LHCN-M2 (cell line): ENCODE data around the gene SLC39A8. TPM values are rescaled to one million over a fixed set of nuclear protein-coding genes. Genes with fewer than 3 reads are reported as not detected.
"Not testable (repeated sequence)": the region's sequence is repeated elsewhere in the genome, so short reads cannot be mapped to it uniquely, and the experiment has no call there.

Experiments
- DNase-seq: peaks from one replicate; pipeline ENCODE4 v3.0.0-alpha.2; 2012; ENCODE audit warnings: low read depth
- polyA plus RNA-seq: library from polyadenylated mRNA; unstranded; fragments of >200 nt; gene quantifications from one replicate; pipeline ENCODE4 v1.2.1, GENCODE V29; 2012; ENCODE audit warnings: missing spikeins
- total RNA-seq: library from RNA; depleted of rRNA; stranded (reverse); fragments of >200 nt; gene quantifications from 2 replicates; pipeline ENCODE4 v1.2.3, GENCODE V29; 2014; rRNA removed

The SLC39A8 gene
- total RNA-seq: 35.3 and 38.7 TPM in 2 replicates
- polyA plus RNA-seq: 8.6 TPM

DNA sequence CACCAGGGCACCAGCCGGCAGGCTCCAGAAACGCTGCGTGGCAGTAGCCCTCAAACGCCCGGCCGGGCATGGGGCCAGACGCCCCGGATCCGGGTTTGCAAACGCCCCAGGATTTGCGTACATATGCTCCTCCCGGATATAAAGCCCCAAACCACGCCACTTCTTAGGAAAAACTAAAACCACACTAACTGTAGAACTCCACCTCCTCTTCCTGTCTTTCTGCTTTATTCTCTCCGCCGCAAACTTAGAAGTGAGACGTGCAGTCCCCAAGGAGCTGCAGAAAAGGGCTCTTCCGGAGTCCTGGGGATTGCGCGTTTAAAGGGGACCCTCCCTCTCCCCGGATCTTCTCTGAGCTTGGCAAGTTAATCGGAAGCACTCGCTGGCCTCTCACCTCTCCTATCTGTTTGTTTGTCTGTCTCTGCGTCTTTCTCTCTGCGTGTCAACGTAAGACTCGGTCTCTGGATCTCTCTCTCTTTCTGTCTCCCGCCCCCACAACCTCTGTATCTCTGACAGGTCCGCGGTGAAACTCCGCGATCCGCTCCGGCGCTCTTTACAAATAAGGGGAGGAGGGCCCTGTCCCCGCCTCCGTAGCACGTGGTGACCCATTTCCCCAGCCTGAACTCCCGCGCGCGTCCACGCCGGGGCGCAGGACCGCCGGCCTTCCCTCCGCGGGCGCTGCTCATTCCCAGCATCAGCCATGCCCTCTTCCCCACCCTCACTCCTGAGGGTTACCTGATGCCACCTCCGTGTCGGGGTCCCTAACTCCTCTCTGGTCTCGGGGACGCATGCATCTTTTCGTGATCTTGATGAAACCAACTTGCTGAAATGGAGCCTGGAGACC lies at the start of gene SLC39A8:
Gene SLC39A8 (minus strand): TSS at position 529 of the 841 bp plus-strand sequence. CDS start 820 bp downstream, outside the sequence.
- DNase-seq: peak; percentile 83

DNA sequence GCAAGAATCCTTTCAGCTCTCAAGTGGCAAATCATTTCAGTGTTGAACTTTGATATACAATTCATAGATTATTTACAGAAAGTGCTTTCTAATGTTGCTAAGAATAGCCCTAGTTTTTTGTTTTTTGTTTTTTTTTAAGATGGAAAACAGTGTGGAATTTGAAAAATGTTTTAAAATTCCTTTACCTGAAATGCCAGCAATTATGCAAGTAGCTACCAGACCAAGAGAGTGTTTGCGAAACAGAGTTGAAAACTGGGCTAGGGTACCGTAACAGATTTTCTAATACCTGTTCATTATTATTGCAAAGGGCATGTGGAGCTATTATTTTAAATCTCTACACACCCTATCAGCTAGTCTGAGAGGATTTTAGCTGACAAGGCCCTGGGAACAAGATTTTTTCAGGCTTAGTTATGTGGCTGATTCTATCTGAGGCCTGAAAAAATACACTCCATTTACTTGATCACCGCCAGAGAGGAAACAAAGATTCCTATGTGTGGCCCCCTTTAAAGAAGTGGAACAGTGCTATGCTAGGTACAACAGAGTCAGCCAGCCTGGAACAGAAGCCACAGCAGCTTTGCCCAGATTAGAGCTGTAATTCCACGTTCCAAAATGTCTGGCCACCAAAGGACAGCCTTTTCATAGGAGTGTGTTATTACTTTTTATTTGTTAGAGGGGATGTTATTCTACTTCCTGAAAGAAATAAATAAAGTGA lies 46.9 kb upstream of the SLC39A8 start:
- DNase-seq: no peak

DNA sequence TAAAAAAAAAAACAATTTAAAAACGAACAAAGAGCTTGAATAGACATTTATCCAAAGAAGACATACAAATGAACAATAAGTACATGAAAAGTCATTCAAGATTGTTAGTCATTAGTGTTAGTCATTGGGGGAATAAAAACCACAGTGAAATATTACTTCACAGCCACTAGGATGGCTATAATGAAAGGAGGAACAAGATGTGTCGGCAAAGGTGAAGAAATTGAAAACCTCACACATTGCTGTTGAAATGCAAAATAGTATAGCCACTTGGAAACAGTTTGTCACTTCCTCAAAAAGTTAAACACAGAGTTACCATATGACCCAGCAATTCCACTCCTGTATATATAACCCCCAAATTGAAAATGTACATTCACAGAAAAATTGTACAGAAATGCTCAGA lies 45.2 kb upstream of the SLC39A8 start:
- peak; percentile 83 for DNase-seq

DNA sequence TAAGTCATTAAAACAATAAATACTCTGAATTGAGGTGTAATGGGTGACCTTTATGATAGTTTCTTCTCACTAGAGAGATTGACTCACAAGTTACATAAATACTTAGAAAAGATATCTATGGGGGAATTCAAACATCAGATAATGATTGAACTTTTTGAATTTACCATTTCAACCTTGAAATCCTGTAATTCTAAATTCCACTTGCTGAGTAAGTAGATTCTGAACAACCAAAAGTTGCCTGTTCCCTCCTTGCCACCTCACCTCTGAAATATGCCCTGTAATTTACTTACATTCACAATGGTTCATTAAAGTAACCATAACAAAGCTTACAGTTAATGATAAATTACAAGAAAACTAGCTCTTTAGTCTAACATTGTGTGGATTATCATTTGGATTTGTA lies 43.3 kb upstream of the SLC39A8 start:
- DNase-seq: peak; percentile 11

DNA sequence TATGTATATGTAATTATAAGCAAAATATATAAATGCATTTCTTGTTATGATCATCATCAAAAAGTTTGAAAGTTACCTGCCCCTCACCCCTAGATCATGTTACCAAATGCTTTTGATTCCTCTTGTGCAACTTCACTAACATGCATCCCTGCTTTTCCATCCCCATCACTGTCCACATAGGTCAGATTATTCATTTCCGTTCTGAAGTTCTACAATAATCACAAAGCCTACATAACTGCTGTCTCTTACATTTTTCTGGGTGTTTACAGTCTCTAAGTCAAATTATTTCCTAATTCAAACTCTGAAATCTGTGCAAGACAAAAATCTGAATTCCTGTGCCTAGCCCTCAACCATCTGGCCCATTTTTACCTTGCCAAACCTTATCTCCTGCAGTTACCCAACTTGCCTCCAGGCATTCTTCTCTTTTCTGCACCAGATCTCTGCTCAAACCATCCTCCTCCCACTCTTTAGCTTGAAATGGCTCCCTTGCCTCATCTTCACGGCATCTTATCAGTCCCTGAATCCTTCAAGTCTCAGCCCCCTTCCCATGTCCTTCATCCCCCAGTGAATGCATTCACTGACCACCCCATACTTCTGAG lies 42.4 kb upstream of the SLC39A8 start:
- no peak for DNase-seq

DNA sequence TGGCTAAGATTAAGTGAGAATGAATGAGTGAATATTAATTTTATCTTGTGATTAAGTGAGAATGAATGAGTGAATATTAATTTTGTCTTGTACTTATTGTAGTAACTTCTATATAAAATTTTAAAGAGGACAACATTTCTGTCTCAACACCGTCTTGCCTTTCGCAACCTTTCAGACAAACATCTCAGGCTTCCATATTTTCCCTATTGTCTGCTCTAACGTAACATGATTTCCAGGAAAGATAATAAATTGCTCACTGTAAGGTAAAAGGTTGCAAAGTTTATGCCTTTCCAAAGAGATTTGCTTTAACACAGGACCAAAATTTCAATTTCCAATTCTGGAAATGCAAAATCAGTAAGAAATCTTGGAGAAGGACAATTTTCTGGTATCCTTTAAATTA lies 41.7 kb upstream of the SLC39A8 start:
- no peak for DNase-seq

DNA sequence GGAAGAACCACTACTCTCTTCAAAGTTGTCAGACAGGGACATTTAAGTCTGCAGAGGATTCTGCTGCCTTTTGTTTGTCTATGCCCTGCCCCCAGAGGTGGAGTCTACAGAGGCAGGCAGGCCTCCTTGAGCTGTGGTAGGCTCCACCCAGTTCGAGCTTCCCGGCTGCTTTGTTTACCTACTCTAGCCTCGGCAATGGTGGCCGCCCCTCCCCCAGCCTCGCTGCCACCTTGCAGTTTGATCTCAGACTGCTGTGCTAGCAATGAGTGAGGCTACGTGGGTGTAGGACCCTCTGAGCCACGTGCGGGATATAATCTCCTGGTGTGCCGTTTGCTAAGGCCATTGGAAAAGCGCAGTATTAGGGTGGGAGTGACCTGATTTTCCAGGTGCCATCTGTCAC lies 35.0 kb upstream of the SLC39A8 start:
- DNase-seq: not testable (repeated sequence)

DNA sequence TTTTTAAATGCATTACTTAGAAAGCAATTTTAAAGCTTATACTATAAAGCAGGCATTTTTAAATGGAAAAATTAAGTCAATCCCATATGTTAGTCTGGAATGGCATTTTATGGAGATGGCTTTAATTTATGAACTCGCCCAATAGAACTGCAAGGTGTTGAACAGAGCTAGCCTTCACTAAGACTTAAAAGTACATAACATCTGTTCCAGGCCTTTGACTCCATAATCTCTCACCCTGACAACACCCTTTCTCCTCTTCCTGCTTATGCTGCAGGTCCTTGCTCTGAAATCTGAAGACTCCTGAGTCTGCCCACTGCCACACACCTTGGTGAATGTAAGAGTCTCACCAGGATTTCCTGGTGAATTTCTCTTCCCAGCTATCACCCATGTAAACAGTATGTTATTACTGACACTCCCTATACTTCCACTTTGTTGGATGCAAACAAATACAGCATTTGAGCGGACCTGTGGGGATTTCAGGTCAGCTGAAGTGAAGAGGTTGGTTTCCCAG lies 17.7 kb upstream of the SLC39A8 start:
- no peak for DNase-seq

DNA sequence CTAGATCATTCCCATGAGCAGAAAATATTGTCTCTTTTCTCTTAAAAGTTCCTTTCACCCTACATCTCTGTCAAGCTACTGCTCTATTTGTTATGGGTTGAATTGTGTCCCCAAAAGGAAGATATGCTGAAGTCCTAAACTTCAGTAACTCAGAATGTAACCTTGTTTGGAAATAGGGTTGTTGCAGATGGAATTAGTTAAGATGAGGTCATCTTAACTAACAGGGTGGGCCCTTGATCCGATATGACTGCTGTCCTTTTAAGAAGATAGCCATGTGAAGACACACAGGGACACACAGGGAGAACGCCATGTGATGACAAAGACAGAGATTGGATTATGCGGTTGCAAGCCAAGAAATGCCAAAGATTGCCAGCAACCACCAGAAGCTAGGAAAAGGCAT lies 12.8 kb upstream of the SLC39A8 start:
- no peak for DNase-seq

DNA sequence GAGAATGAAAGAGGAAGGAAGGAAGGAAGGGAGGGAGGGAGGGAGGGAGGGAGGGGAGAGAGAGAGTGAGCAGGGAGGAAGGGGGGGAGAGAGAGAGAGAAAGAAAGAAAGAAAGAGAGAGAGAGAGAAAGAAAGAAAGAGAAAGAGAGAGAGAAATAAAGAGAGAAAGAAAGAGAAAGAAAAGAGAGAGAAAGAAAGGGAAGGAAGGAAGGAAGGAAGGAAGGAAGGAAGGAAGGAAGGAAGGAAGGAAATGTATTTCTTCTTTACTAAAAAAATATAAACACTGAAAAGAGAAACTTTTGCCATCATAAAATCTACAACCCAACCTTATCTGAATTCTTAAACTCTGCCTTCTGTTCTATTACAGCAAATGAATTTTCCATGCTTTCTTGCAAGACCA lies 12.4 kb upstream of the SLC39A8 start:
- DNase-seq: not testable (repeated sequence)

DNA sequence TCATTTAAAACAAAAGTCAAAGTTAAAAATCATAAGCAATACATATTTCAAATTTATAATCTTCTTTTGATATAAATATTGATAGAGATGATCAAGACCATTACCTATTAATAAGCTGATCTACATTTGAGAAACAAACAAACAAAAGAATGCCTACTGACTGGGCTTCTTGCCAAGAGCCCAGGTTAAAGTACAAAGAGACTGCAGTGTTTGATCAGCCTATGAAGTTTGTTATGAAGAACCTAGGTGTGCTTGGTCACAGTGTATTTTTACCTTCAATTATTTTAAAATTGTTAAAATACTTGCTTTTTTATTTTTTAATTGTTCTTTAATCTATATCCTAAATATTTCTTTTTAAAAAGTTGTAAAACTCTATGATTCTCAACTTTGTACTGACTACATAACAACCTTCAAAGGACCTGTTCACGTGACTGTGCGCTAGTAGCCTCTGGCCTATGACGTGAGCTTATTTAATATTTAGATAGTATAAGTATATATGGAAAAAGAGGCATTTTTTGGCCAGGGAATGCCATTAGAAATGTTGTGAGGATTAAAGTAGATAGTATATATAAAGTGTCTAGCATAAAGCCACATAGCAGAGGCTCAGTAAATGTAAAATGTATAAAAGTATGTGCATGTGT lies 11.4 kb upstream of the SLC39A8 start:
- no peak for DNase-seq

DNA sequence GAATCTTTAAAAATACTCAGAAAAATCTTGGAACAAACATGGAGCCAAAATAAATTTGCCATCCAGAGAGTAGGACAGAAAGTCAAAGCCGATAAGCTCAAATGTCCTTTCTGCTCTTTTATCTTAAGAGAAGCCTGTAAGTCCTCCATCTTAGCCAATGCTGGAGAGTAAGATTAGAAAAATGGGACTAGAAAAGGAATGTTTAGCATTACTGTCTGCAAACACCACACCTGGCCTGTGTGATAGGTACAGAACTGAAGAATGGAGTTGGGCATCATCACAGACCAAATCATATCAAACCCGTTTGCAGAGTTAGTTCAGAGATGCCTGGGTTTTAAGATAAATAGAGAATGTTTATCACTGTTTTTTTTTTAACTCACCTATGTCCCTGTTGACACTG lies 10.5 kb upstream of the SLC39A8 start:
- DNase-seq: no peak

DNA sequence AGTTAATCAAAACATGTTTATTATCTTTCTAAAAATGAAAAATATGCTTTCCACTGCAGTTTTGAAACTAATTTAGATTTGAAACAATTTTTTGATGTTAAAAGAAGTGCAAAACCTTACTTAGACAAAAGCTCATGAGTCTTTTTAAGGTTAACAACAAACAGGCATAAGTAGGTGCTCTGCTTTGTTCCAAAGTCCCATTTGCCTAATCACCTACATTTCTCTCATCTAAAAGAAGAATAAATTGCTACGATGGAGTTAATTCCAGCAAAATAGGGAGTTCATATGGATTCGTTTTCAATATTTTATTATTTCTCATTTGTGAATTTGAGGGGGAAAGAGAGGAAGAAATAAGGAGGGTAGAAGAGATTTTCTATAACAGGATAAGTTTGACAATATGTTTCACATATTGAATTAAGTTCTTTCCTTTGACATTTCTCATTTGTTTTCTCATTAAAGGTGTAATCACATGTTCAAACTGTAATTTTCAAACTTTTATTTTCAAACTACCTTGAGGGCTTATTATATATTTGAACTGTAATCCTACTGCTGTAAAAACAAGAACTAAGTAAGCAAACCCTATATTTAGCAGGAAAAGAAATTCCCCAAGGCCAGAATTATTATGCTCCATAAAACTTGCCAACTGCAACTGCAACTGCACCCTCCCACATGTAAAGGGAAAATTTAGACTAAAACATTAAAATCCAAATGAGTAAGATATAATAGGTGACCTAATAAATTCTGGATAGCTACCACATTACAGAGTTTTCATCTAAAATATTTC lies 9.6 kb upstream of the SLC39A8 start:
- DNase-seq: no peak

DNA sequence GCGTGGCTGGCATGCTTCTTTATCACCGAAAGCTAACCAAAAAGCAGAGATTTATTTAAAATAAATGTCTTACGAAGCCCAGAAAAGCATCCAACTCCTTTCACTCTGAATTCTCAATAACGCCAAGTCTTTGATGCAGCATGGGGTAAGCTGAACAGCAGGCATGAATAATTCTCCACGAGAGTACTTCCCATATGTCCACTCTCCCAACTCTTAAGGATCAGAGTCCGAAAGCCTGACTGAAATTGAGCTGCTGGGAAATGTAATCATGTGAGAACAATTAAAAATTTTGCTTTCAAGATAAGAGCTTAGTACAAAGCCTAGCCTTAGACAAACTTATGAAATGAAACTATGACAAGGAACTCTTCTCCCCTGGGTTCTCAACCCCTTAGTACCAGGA lies 7.5 kb upstream of the SLC39A8 start:
- no peak for DNase-seq

DNA sequence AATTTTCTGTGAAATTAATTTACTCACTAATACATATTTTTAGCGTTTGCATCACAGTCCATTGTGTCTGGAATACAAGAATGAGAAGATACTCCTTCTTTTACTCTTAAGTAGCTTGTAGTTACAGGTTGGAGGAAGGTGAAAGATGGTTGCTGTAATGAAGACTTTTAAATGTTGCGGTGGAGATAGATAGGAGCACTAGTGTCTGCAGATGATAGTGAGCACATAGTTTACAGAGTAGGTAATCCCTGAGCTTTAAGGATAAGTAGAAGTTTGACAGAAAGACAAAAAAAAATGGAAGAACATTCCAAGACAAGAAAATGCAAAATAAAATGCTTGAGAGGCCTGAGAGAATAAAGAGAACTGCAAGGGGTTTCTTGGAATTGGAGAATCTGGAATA lies 5.4 kb upstream of the SLC39A8 start:
- no peak for DNase-seq

DNA sequence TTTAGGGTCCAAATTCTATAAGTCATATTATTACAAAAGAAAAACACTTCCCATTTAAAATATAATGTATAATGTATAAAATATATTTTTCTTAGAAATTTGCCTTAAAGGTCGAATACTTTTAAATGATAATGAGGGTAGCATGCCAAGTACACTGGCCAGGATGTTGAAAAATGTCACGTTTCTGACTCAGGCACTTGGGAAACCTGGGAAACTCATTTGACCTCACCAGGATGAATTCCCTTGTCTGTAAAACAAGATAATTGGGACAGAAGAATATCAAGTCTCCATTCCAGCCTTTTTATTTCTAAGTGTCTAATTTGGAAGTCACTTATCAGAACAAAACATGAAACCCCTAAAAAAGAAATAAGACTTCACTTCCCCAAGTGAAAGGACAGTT lies 3.4 kb upstream of the SLC39A8 start:
- DNase-seq: no peak

DNA sequence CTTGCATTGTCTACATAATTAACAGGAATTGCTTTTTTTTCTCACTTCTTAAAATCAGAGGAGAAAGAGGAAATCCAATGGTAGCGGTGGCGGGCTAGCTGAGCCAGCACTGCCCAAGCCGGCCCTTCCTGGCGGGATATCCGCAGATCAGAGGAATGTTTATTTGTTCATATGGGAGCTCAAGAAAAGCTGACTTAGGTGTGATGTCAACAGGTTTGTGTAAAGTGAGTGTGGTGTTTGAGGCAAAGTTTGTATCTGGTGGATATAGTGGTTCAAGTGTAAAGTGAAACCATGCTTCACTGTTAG lies 466 bp upstream of the SLC39A8 start:
- DNase-seq: no peak

DNA sequence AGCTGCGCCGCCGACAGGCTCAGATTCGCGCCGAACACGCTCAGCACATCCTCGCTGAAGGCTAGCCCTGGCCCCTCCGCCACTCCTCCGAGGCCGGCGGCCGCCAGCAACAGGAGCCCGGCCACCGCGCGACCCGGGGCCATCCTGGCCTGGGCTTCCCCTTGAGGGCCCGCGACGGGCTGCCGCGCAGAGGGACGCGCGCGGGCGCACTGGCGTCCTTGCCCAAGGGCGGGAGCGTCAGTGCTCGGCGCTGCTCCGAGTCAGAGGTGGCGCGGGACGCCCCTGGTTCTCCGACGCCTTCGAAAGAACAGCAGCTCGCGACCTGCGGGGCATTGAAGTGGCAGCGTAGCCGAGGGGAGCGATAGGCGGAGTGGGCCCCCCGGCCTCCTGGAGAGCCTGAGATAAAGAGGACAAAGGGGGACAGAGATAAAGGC lies 745 bp downstream of the SLC39A8 start:
- DNase-seq: peak; percentile 54

DNA sequence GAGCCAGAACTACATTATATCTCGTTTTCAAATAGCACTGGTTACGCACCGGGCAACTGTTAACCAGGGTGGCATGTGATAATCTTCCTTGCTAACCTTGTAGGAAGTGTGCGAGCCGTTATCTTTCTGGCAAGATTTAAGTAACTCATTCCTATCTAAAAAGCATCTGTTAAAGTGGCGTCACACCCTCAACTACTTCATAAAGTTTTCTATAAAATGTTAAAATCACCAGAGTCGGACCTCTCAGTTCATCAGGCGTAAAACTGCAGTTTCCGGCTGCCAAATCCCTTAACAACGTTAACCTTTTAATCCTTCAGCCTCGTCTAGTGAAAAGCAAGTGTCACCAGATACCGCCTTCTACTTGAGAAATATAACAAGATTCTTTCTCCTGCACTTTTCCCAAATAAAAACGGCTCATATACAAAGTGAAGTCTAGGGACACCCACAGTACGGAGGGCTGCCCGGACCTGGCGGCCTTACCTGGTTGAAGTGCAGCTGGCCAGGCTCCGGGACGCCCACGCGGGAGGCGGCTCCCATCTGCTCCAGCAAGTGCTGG lies 1.2 kb downstream of the SLC39A8 start:
- no peak for DNase-seq

DNA sequence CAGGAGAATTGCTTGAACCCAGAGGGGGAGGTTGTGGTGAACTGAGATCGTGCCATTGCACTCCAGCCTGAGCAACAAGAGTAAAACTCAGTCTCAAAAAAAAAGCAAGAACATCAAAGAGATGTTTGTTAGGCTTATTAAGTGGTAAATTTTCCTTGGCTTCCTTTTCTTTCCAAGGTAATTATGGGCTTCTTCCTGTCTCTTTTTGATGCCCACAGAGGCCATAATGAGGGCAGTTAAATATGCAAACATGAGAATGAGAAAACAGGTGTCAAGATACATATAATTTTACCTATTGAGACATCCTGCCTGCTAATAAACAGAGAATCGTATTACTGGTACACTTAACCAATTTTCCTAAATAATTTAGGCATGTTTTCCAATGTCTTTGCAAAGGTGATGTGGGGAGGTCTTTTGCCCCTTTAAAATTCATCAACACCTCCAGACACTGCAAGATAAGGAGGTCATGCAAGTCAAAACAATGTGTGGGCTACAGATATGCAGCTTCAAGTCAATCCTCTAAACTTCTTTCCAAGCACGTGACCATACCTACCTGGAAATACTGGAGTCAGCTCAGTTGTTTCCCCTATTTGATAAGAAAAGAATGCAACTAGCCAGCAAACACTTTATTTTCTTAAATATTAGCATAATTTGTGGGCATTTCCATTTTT lies 2.7 kb downstream of the SLC39A8 start:
- no peak for DNase-seq
